Panc1 (cell line): ENCODE measurements around the gene MIEN1. TPM values are rescaled to one million over a fixed set of nuclear protein-coding genes. Genes with fewer than 3 reads are reported as not detected.
"Not testable (repeated sequence)": the region's sequence is repeated elsewhere in the genome, so short reads cannot be mapped to it uniquely, and the experiment has no call there.

Experiments
- ATAC-seq: fragments of 200-7000 bp; cut with Tn5 transposase; 2 replicates; pipeline ENCODE4 v1.9.1; 2020; ENCODE audit warnings: mild to moderate bottlenecking, moderate library complexity
- BruUV-seq: library from RNA; stranded (reverse); fragments of 400-500 nt; replicated peaks from 2 replicates; lab custom pipeline; 2021; lab: Mats Ljungman, UMichigan
- CTCF ChIA-PET: fragments of 300-600 bp; sonication (Branson Sonifier 250); formaldehyde crosslinking; loops from one replicate; lab custom pipeline; 2022; ENCODE audit warnings: antibody characterized with exemption; lab: Charles Lee
- POLR2A ChIA-PET: fragments of 300-600 bp; sonication (Branson Sonifier 250); formaldehyde crosslinking; loops from one replicate; lab custom pipeline; 2022; ENCODE audit warnings: antibody characterized with exemption; lab: Charles Lee
- DNase-seq: peaks from one replicate; pipeline ENCODE4 v3.0.0-alpha.2; 2010; ENCODE audit warnings: low read depth, low spot score
- H3K27ac ChIP-seq: 2 replicates; pipeline ENCODE4 v1.5.1; 2011; ENCODE audit warnings: mild to moderate bottlenecking, low read length, inconsistent platforms
- H3K27me3 ChIP-seq: fragments of 200-500 bp; sonication (Bioruptor generic); 2 replicates; pipeline ENCODE4 v1.6.0; 2014; ENCODE audit warnings: low read length, inconsistent platforms; ENCODE audit not compliant: control insufficient read depth, insufficient read depth
- H3K36me3 ChIP-seq: fragments of 200-500 bp; sonication (Bioruptor generic); 2 replicates; pipeline ENCODE4 v1.5.1; 2014; ENCODE audit warnings: inconsistent platforms, mild to moderate bottlenecking, low read length, moderate library complexity; ENCODE audit not compliant: control insufficient read depth, insufficient read depth
- H3K4me1 ChIP-seq: 2 replicates; pipeline ENCODE4 v1.5.1; 2011; ENCODE audit warnings: inconsistent platforms, mild to moderate bottlenecking, low read length, moderate library complexity; ENCODE audit not compliant: control insufficient read depth, insufficient read depth
- H3K4me3 ChIP-seq, 2 experiments: 2 replicates each; pipeline ENCODE4 v1.5.1; 2011 to 2012; ENCODE audit warnings: low read depth in 2 of 2, low read length in 2 of 2, mild to moderate bottlenecking in 2 of 2, inconsistent platforms in 1 of 2, moderate library complexity in 1 of 2
- H3K9me3 ChIP-seq: fragments of 200-500 bp; sonication (Bioruptor generic); 2 replicates; pipeline ENCODE4 v1.5.1; 2014; ENCODE audit warnings: low read depth, mild to moderate bottlenecking, inconsistent platforms, low read length, moderate library complexity; ENCODE audit not compliant: control insufficient read depth, insufficient read depth
- POLR2AphosphoS5 ChIP-seq: IDR thresholded peaks from 2 replicates; pipeline ENCODE4 v1.6.1; 2012; ENCODE audit warnings: mild to moderate bottlenecking, low read depth, low read length, moderate library complexity
- SIN3A ChIP-seq: IDR thresholded peaks from 2 replicates; pipeline ENCODE4 v1.6.1; 2012; ENCODE audit warnings: low read depth, mild to moderate bottlenecking, low read length, moderate library complexity, borderline replicate concordance; ENCODE audit not compliant: insufficient read depth
- TCF7L2 ChIP-seq: IDR thresholded peaks from 2 replicates; pipeline ENCODE4 v1.6.1; 2011; ENCODE audit warnings: mild to moderate bottlenecking, low read depth, low read length, inconsistent platforms
- in situ Hi-C: cut with HindIII; loops from 2 replicates; pipeline ENCODE4 v1.10.0; 2016; ENCODE audit warnings: low sequenced_read_pairs, low pct_unique_long_range_greater_than_20kb
- intact Hi-C: fragments of 100-400 bp; cut with micrococcal nuclease; formaldehyde crosslinking; loops from one replicate; pipeline ENCODE4 v1.10.0; 2022; ENCODE audit not compliant: unreplicated experiment
- total RNA-seq: library from RNA; stranded (reverse); gene quantifications from one replicate; pipeline ENCODE4 v1.2.1, GENCODE V29; 2021; ENCODE audit not compliant: unreplicated experiment
- TF ChIP-seq, protein P1 (sequence below), 2 experiments: IDR thresholded peaks; 2 replicates each; pipeline ENCODE4 v1.6.1; 2011 to 2012; ENCODE audit warnings: low read depth in 2 of 2, control low read depth in 1 of 2, low read length in 1 of 2, mild to moderate bottlenecking in 1 of 2, moderate library complexity in 1 of 2; ENCODE audit not compliant: insufficient read depth in 1 of 2
- TF ChIP-seq, protein P2 (sequence below): fragments of 450-650 bp; IDR thresholded peaks from 2 replicates; pipeline ENCODE4 v1.5.1; 2017; ENCODE audit warnings: mild to moderate bottlenecking

Gene MIEN1
- total RNA-seq, 1 experiment from 2014 or later = 103 TPM

DNA sequence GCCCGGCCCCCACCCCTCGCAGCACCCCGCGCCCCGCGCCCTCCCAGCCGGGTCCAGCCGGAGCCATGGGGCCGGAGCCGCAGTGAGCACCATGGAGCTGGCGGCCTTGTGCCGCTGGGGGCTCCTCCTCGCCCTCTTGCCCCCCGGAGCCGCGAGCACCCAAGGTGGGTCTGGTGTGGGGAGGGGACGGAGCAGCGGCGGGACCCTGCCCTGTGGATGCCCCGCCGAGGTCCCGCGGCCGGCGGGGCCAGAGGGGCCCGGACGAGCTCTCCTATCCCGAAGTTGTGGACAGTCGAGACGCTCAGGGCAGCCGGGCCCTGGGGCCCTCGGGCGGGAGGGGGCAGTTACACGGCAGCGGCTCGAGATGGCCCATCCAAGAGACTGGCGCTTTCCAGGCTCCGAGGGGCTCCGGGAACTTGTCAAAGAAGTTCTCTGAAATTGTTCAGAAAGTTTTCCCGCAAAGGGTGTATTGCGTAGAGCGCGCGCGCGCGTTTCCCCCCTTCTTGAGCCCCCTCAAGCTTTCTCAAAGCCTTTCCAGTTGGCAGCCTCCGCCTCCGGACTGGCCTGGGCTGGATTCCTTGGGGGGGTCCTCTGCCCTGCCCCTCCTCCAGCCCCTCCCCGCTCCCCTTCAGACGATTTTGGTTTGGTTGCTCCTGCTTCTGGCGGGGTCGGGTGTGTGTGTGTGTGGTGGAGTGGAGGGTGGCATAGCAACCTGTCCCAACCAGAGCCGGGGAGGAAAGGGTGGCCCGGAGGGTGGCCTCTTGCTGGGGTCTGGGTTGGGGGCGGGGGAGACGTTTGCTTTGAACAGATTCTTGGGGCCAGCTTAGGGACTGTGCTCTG, 30.0 kb downstream of the MIEN1 start:
- intact Hi-C loops = no loop called here
- no peaks in the 10 kb centered on the region for H3K27me3 ChIP-seq
- POLR2A ChIA-PET = interaction anchor here (0.6 kb wide), 1 partner anchor 16 kb away, joined by 6 read pairs; no protein-coding TSS in a partner anchor
- no TSS peak for BruUV-seq
- peaks cover 3% of the 10 kb centered on the region; the same call in 1 of the 2 replicates for H3K36me3 ChIP-seq
- no peak for DNase-seq
- H3K4me3 ChIP-seq = peak overlapping the region; percentile 70 to 78
- ATAC-seq = peak; percentile 75
- H3K9me3 ChIP-seq = no peaks in the 10 kb centered on the region
- in situ Hi-C loops = no loop called here
- peak overlapping the region; percentile 77 for H3K27ac ChIP-seq
- CTCF ChIA-PET = interaction anchor here (0.6 to 1.2 kb wide), 4 partner anchors 29 to 173 kb away, joined by 3 to 4 read pairs (median 4); no protein-coding TSS in a partner anchor
- 0 out of 2 replicates have a peak, but pooled peaks have one; percentile 14 for TF ChIP-seq SIN3A
- TF ChIP-seq, protein P1, sequence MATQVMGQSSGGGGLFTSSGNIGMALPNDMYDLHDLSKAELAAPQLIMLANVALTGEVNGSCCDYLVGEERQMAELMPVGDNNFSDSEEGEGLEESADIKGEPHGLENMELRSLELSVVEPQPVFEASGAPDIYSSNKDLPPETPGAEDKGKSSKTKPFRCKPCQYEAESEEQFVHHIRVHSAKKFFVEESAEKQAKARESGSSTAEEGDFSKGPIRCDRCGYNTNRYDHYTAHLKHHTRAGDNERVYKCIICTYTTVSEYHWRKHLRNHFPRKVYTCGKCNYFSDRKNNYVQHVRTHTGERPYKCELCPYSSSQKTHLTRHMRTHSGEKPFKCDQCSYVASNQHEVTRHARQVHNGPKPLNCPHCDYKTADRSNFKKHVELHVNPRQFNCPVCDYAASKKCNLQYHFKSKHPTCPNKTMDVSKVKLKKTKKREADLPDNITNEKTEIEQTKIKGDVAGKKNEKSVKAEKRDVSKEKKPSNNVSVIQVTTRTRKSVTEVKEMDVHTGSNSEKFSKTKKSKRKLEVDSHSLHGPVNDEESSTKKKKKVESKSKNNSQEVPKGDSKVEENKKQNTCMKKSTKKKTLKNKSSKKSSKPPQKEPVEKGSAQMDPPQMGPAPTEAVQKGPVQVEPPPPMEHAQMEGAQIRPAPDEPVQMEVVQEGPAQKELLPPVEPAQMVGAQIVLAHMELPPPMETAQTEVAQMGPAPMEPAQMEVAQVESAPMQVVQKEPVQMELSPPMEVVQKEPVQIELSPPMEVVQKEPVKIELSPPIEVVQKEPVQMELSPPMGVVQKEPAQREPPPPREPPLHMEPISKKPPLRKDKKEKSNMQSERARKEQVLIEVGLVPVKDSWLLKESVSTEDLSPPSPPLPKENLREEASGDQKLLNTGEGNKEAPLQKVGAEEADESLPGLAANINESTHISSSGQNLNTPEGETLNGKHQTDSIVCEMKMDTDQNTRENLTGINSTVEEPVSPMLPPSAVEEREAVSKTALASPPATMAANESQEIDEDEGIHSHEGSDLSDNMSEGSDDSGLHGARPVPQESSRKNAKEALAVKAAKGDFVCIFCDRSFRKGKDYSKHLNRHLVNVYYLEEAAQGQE (IDR thresholded peaks at IDR 0.05; ENCODE audit: insufficient read depth in 1 of 2, low read depth in 2 of 2, low read length in 1 of 2) = no peak
- H3K4me1 ChIP-seq = peaks cover 46% of the 10 kb centered on the region

DNA sequence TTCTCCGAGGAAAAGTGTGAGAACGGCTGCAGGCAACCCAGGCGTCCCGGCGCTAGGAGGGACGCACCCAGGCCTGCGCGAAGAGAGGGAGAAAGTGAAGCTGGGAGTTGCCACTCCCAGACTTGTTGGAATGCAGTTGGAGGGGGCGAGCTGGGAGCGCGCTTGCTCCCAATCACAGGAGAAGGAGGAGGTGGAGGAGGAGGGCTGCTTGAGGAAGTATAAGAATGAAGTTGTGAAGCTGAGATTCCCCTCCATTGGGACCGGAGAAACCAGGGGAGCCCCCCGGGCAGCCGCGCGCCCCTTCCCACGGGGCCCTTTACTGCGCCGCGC, 30.5 kb downstream of the MIEN1 start, which contains the start of gene ERBB2:
ERBB2 (plus strand) TSS at position 247 of the 330 bp plus-strand sequence. CDS start 175 bp downstream, outside the sequence.
- intact Hi-C loops = no loop called here
- peaks cover 40% of the 10 kb centered on the region for H3K4me1 ChIP-seq

DNA sequence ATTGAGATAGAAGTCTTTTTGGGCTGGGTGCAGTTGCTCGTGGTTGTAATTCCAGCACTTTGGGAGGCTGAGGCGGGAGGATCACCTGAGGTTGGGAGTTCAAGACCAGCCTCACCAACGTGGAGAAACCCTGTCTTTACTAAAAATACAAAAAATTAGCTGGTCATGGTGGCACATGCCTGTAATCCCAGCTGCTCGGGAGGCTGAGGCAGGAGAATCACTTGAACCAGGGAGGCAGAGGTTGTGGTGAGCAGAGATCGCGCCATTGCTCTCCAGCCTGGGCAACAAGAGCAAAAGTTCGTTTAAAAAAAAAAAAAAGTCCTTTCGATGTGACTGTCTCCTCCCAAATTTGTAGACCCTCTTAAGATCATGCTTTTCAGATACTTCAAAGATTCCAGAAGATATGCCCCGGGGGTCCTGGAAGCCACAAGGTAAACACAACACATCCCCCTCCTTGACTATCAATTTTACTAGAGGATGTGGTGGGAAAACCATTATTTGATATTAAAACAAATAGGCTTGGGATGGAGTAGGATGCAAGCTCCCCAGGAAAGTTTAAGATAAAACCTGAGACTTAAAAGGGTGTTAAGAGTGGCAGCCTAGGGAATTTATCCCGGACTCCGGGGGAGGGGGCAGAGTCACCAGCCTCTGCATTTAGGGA, 31.0 kb downstream of the MIEN1 start:
- CTCF ChIA-PET = interaction anchor here (0.6 to 1.2 kb wide), 3 partner anchors 72 to 174 kb away, joined by 3 to 4 read pairs (median 3); no protein-coding TSS in a partner anchor
- H3K27me3 ChIP-seq, POLR2A ChIA-PET, DNase-seq, ATAC-seq, in situ Hi-C loops, BruUV-seq, intact Hi-C loops, H3K36me3 ChIP-seq, H3K9me3 ChIP-seq: not testable (repeated sequence)
- H3K27ac ChIP-seq = peak overlapping the region; percentile 86
- H3K4me3 ChIP-seq = peak overlapping the region; percentile 70 to 78
- peaks cover 38% of the 10 kb centered on the region for H3K4me1 ChIP-seq

More for the DNA sequence above, 30.5 kb downstream of the MIEN1 start, which contains the start of gene ERBB2:
- ATAC-seq (peak; percentile 92), DNase-seq (no peak)
- POLR2A ChIA-PET = no interaction called here
- Histone ChIP-seq H3K27ac (peak within 1 kb of the TSS; percentile 86), H3K27me3 (no peaks in the 10 kb centered on the region), H3K4me3 (peak within 1 kb of the TSS; percentile 70 to 78), H3K9me3 (no peaks in the 10 kb centered on the region), H3K36me3 (peaks cover 3% of the 10 kb centered on the region; the same call in 1 of the 2 replicates)
- in situ Hi-C loops = no loop called here
- TF ChIP-seq SIN3A = peak; percentile 24; the same call in 1 of the 2 replicates
- TF ChIP-seq, protein P2, sequence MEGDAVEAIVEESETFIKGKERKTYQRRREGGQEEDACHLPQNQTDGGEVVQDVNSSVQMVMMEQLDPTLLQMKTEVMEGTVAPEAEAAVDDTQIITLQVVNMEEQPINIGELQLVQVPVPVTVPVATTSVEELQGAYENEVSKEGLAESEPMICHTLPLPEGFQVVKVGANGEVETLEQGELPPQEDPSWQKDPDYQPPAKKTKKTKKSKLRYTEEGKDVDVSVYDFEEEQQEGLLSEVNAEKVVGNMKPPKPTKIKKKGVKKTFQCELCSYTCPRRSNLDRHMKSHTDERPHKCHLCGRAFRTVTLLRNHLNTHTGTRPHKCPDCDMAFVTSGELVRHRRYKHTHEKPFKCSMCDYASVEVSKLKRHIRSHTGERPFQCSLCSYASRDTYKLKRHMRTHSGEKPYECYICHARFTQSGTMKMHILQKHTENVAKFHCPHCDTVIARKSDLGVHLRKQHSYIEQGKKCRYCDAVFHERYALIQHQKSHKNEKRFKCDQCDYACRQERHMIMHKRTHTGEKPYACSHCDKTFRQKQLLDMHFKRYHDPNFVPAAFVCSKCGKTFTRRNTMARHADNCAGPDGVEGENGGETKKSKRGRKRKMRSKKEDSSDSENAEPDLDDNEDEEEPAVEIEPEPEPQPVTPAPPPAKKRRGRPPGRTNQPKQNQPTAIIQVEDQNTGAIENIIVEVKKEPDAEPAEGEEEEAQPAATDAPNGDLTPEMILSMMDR = no peak
- TF ChIP-seq, protein P1 (IDR thresholded peaks at IDR 0.05; ENCODE audit: insufficient read depth in 1 of 2, low read depth in 2 of 2, low read length in 1 of 2) = no peak
- TF ChIP-seq POLR2AphosphoS5 = peak; percentile 64
- TF ChIP-seq TCF7L2 = no peak
- CTCF ChIA-PET = interaction anchor here (0.6 to 1.2 kb wide), 4 partner anchors 28 to 173 kb away, joined by 3 to 4 read pairs (median 4); no protein-coding TSS in a partner anchor
- BruUV-seq = no TSS peak
